GM21528 (cell line): ENCODE measurements around the gene MTNR1A.

Source experiments
- ATAC-seq: cut with Tn5 transposase; IDR thresholded peaks from one replicate; pipeline ENCODE4 v1.9.1; 2021; ENCODE audit warnings: mild to moderate bottlenecking, moderate library complexity; ENCODE audit not compliant: unreplicated experiment, low FRiP score

The MTNR1A gene

DNA sequence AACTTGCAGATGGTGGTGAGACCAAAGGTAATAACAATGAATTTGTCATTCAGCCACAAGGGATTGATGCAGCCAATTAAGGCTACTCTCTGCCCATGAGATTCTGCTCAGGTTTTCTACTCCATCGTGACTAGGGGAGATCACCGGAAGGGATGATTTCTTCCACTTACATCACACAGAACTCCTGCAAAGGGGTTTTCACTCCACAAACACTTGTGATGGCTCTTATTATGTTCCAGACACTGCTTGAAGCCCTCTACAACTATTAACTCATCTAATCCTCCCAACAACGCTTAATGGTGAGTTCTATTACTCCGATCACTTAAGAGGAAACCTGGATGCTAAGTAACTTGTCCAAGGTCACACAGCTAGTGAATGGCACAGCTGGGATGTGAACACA, 55.9 kb downstream of the MTNR1A start:
- ATAC-seq = no peak

DNA sequence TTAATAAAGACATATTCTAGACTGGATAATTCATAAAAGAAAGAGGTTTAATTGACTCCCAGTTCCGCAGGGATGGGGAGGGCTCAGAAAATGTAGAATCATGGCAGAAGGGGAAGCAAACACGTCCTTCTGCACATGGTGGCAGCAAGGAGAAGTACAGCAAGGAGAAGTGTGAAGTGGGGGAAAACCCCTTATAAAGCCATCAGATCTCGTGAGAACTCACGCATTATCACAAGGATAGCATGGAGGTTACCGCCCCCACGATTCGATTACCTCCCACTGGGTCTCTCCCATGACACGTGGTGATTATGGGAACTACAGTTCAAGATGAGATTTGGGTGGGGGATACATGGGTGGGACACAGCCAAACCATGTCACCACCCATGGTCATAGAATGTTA, 58.3 kb downstream of the MTNR1A start:
- no peak for ATAC-seq

DNA sequence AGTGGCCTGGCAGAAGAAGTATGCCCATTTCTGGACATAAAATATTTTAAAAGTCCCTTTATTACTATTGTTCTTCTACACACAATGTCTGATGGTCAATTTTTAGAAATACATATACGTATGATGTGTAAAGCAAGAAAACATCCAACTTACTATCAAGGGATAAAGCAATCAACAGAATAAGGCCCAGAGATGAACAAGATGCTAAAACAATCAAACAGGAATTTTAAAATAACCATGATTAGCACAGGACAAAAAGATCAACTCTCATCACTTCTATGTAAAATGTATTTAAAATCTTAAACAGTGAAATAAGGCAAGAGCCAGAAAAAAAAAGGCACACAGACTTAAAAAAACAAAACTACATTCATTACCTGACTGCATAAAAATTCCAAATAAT, 60.9 kb downstream of the MTNR1A start:
- ATAC-seq = no peak

DNA sequence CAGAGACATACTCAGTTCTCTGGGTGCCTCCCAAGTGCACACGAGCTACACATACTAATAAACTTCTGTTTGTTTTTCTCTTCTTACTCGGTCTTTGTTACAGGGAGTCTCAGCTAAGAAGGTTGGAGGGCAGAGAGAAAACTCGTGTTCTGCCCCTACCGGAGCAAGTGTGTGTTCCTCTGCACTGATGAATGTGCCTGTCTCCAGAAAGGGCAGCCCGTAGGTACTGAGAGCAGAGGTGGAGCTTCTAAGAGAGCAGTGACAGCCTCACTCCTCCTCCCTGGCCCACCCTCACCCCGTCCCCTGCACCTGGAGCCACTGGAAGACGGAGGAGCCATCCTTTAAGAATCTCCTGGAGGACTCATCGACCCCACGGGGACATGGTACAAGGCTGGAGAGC, 67.6 kb downstream of the MTNR1A start:
- ATAC-seq = no peak

DNA sequence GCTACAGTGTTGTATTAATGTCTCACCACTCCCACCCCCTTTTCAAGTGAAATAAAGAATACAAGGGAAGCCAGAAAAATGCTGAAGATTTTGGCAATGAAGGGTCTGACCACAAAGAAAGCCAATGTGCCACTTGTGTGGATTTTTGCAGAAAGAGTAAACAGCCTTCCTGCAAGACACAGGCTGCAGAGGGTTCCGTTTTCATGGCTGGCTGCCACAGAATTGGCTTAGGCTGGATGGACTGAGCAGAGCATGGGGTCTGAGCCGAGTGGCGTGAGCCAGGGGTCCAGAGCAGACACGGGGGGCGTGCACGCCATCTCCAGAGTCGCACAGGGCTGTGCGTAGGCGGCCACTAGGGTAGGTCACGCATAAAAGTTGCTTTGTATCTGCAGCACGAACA, 69.2 kb downstream of the MTNR1A start:
- no peak for ATAC-seq

DNA sequence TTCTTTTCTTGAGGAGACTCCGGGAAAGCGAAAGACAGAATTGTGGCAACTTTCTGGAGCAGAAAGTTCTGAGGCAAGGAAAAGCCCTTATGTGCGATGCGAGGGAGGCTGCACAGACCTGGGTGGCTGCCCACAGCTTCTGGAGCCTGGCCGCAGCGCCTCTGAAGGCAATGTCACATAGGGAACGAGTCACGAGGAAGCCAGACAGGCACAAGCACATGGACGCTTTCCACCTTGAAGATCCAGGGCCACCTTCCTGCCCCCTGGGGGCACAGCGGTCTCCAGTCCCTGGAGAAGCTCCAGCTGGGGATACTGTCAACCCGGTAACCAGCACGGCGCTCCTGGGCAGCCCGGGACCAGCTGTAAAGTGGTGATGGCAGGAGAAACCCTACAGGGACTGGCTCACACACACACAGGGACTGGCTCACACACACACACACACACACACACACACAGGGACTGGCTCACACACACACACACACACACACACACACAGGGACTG, 69.8 kb downstream of the MTNR1A start:
- no peak for ATAC-seq

DNA sequence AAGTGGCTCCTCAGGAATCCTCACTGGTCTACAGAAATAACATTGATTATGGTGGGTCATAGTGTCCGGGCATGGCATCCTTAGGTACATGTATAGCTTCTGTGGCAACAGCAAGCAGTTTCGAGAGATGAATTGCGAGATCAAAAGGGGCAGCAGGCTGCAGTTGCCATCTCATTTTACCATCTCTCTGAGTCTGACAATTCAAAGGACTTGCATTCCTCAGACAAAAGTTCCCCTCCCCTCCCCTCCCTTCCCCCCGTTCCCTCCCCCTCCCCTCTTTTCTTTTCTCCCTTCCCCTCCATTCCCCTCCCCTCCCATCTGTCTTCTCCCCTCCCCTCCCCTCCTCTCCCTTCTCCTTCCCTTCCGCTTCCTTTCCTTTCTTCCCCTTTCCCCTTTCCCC, 70.2 kb downstream of the MTNR1A start:
- no peak for ATAC-seq

DNA sequence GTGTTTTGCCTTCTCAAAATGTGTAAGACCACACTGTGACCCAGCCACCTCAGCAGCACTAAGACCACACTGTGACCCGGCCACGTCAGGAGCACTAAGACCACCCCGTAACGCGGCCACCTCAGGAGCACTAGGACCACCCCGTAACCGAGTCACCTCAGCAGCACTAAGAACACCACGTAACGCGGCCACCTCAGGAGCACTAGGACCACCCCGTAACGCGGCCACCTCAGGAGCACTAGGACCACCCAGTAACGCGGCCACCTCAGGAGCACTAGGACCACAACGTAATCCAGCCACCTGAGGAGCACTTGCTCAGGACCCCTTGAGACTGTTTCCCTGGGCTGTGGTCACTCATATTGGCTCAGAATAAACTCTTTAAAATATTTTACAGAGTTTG, 71.7 kb downstream of the MTNR1A start:
- ATAC-seq = no peak
